Measurements from ENCODE around the gene UGT2B7. TPM values are rescaled to one million over a fixed set of nuclear protein-coding genes. Genes with fewer than 3 reads are reported as not detected.
"Not testable (repeated sequence)": the region's sequence is repeated elsewhere in the genome, so short reads cannot be mapped to it uniquely, and the experiment has no call there.

Gene UGT2B7
- total and polyA plus RNA-seq, 4 donors = 0.14 to 13.5 (median 1.3) TPM

DNA sequence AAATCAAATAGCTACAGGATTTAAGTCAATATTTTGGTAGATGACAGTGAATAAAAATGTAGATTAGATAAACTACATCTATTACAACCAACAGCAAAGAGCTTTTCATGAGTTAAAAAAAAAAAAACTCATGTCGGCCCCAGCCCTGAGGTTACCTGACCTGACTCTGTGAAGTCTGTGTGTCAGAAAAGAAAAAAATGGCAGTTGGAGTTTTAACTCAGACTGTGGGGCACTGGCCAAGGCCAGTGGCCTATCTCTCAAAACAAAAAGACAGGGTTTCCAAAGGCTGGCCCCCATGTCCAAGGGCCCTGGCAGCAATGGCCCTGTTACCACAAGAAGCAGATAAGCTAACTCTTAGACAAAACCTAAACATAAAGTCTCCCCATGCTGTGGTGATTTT lies 42.2 kb upstream of the UGT2B7 start:
- H3K9me3 ChIP-seq (ENCODE audit: control insufficient read depth in 4 of 4, insufficient read depth in 3 of 4, low read length in 3 of 4); H3K9ac ChIP-seq (ENCODE audit: insufficient read depth in 1 of 2, low read length in 2 of 2); H3K36me3 ChIP-seq (ENCODE audit: control insufficient read depth in 4 of 4, insufficient read depth in 4 of 4, low read length in 4 of 4); DNase-seq; H3K27ac ChIP-seq (ENCODE audit: low read depth in 1 of 2, low read length in 1 of 2); H3K27me3 ChIP-seq (ENCODE audit: control insufficient read depth in 3 of 3, insufficient read depth in 3 of 3, low read length in 2 of 3); ATAC-seq (ENCODE audit: insufficient read depth, low FRiP score); H3K4me3 ChIP-seq: not testable (repeated sequence)
- 82 to 89% methylated on average over 1 of the region's 1 CpG for WGBS, 2 donors
- H3K4me1 ChIP-seq (ENCODE audit: control insufficient read depth in 5 of 5, insufficient read depth in 5 of 5, low read length in 5 of 5) = peaks cover 0 to 13% (median 0%) of the 10 kb centered on the region in 5 donors

DNA sequence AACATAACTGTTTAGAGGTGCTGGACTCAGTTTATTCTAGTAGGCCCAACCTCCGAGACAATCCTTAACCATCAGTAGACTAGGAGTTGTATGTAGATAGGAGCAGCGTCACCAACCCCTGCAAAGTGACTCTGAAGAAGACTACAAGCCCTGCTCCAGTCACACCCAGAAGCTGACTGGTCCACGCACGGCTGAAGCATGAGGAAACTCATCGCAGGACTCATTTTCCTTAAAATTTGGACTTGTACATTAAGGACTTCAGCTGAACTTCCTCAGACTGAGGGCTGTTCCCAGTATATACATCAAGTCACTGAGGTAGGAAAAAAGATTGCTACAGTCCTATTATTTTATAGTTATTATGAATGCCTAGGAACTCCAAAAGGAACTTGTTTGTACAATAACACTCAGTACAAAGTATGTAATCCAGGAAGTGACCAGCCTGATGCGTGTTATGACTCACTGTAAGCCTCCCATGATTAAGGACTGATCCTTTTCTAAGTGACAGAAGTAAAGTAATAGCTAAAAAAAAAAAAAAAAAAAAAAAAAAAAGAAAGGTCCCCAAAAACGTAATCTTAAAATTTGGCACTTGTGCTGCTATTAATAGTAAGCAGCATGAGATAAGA lies 41.6 kb upstream of the UGT2B7 start:
- ATAC-seq (ENCODE audit: insufficient read depth, low FRiP score) (no peak), DNase-seq (peak in 1 of 3 donors; percentile 46)
- Histone ChIP-seq H3K4me1 (ENCODE audit: control insufficient read depth in 5 of 5, insufficient read depth in 5 of 5, low read length in 5 of 5) (peaks cover 0 to 13% (median 0%) of the 10 kb centered on the region in 5 donors), H3K27me3 (ENCODE audit: control insufficient read depth in 3 of 3, insufficient read depth in 3 of 3, low read length in 2 of 3) (no peaks in the 10 kb centered on the region), H3K36me3 (ENCODE audit: control insufficient read depth in 4 of 4, insufficient read depth in 4 of 4, low read length in 4 of 4) (no peaks in the 10 kb centered on the region), H3K27ac (ENCODE audit: low read depth in 1 of 2, low read length in 1 of 2) (no peak overlapping the region), H3K9ac (ENCODE audit: insufficient read depth in 1 of 2, low read length in 2 of 2) (no peak overlapping the region), H3K4me3 (no peak overlapping the region), H3K9me3 (ENCODE audit: control insufficient read depth in 4 of 4, insufficient read depth in 3 of 4, low read length in 3 of 4) (no peaks in the 10 kb centered on the region)
- WGBS, 2 donors = 72 to 76% methylated on average over 7 of the region's 7 CpGs
- no peak for TF ChIP-seq CTCF (IDR thresholded peaks at IDR 0.05; ENCODE audit: control extremely low read depth, extremely low read depth)

GRCh38 chr4:69056150-69056549 lies 40.1 kb upstream of the UGT2B7 start:
- Histone ChIP-seq H3K27ac (ENCODE audit: low read depth in 1 of 2, low read length in 1 of 2) (no peak overlapping the region), H3K9ac (ENCODE audit: insufficient read depth in 1 of 2, low read length in 2 of 2) (no peak overlapping the region), H3K36me3 (ENCODE audit: control insufficient read depth in 4 of 4, insufficient read depth in 4 of 4, low read length in 4 of 4) (no peaks in the 10 kb centered on the region), H3K27me3 (ENCODE audit: control insufficient read depth in 3 of 3, insufficient read depth in 3 of 3, low read length in 2 of 3) (no peaks in the 10 kb centered on the region), H3K4me1 (ENCODE audit: control insufficient read depth in 5 of 5, insufficient read depth in 5 of 5, low read length in 5 of 5) (peaks cover 0 to 13% (median 0%) of the 10 kb centered on the region in 5 donors), H3K9me3 (ENCODE audit: control insufficient read depth in 4 of 4, insufficient read depth in 3 of 4, low read length in 3 of 4) (no peaks in the 10 kb centered on the region), H3K4me3 (no peak overlapping the region)
- DNase-seq (no peak), ATAC-seq (ENCODE audit: insufficient read depth, low FRiP score) (no peak)
- WGBS, 2 donors = 91 to 94% methylated on average over 6 of the region's 6 CpGs
- TF ChIP-seq CTCF (IDR thresholded peaks at IDR 0.05; ENCODE audit: control extremely low read depth, extremely low read depth) = no peak

DNA sequence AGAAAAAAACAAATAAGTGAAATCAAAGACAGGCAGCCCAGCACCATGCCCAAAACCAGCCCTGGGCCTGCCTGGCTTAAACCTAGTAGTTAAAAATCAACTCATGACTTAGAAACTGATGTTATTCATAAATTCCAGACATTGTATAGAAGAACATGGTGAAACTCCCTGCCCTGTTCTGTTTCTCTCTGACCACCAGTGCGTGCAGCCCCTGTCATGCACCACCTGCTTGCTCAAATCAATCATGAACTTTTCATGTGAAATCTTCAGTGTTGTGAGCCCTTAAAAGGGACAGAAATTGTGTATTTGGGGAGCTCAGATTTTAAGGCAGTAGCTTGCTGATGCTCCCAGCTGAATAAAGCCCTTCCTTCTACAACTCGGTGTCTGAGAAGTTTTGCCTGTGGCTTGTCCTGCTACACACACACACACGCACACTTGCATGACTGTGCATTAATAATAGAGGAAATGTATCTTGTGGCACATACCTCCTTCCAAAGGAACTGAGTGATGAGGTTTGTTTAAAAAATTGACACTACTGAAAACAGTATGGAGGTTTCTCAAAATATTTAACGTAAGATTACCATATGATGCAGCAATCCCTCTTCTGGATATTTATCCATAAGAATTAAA lies 39.2 kb upstream of the UGT2B7 start:
- ATAC-seq (ENCODE audit: insufficient read depth, low FRiP score) = no peak
- H3K9me3 ChIP-seq (ENCODE audit: control insufficient read depth in 4 of 4, insufficient read depth in 3 of 4, low read length in 3 of 4) = no peaks in the 10 kb centered on the region
- DNase-seq = no peak
- 43 to 57% methylated on average over 4 of the region's 4 CpGs for WGBS, 2 donors
- no peak overlapping the region for H3K4me3 ChIP-seq
- H3K27ac ChIP-seq (ENCODE audit: low read depth in 1 of 2, low read length in 1 of 2) = no peak overlapping the region
- no peaks in the 10 kb centered on the region for H3K36me3 ChIP-seq (ENCODE audit: control insufficient read depth in 4 of 4, insufficient read depth in 4 of 4, low read length in 4 of 4)
- peaks cover 0 to 13% (median 0%) of the 10 kb centered on the region in 5 donors for H3K4me1 ChIP-seq (ENCODE audit: control insufficient read depth in 5 of 5, insufficient read depth in 5 of 5, low read length in 5 of 5)
- no peaks in the 10 kb centered on the region for H3K27me3 ChIP-seq (ENCODE audit: control insufficient read depth in 3 of 3, insufficient read depth in 3 of 3, low read length in 2 of 3)
- no peak for TF ChIP-seq CTCF (IDR thresholded peaks at IDR 0.05; ENCODE audit: control extremely low read depth, extremely low read depth)
- no peak overlapping the region for H3K9ac ChIP-seq (ENCODE audit: insufficient read depth in 1 of 2, low read length in 2 of 2)
